22Rv1 (cell line): Measurements from ENCODE around the gene ASTN2.

Source experiments
- CTCF ChIP-seq: fragments of 450-650 bp; IDR thresholded peaks from 2 replicates; pipeline ENCODE4 v1.5.1; 2017; ENCODE audit warnings: mild to moderate bottlenecking
- ZFX ChIP-seq: fragments of 450-650 bp; IDR thresholded peaks from 2 replicates; pipeline ENCODE4 v1.6.1; 2017; ENCODE audit warnings: antibody characterized with exemption, borderline replicate concordance

GRCh38 chr9:116933251-116933650 is 481.6 kb downstream of the ASTN2 start:
- TF ChIP-seq CTCF, result no peak
- no peak for TF ChIP-seq ZFX
